ENCODE measurements around the gene EMC1. TPM values are rescaled to one million over a fixed set of nuclear protein-coding genes. Genes with fewer than 3 reads are reported as not detected.
A peak's percentile ranks its signal among the peaks of the same experiment; 100 is the strongest.
"Not testable (repeated sequence)": the region's sequence is repeated elsewhere in the genome, so short reads cannot be mapped to it uniquely, and the experiment has no call there.

The EMC1 gene
- polyA plus RNA-seq, 1 donor (not counting 4 experiments of a cell fraction or from before 2014, with no cell fraction given) = 28.6 TPM

- dilution Hi-C loops (cut with MboI; ENCODE audit: extremely low pct_ligation_motif_present, low sequenced_read_pairs) = no loop called here
- no peak overlapping the region for H3K4me2 ChIP-seq (ENCODE audit: control insufficient read depth, extremely low read depth, insufficient read depth, low read depth, low read length)
- no peaks in the 10 kb centered on the region for H4K20me1 ChIP-seq (ENCODE audit: control insufficient read depth, extremely low read depth, insufficient read depth, low read length)
Observed at GRCh38 chr1:19294638-19295037, 43.3 kb upstream of the EMC1 start.

GRCh38 chr1:19289244-19289643 lies 37.9 kb upstream of the EMC1 start:
- Histone ChIP-seq H3K9me3 (ENCODE audit: control insufficient read depth, low read depth, low read length) (no peaks in the 10 kb centered on the region), H2AFZ (ENCODE audit: control insufficient read depth, low read length) (peak overlapping the region; percentile 85), H3K4me1 (ENCODE audit: control insufficient read depth, extremely low read depth, insufficient read depth, low read length) (peaks cover 4% of the 10 kb centered on the region), H3K27ac (ENCODE audit: control insufficient read depth, insufficient read depth, low read length) (no peak overlapping the region), H3K4me3 (ENCODE audit: control insufficient read depth in 2 of 3, extremely low read depth in 1 of 3, insufficient read depth in 2 of 3, low read depth in 1 of 3, low read length in 3 of 3) (peak overlapping the region; percentile 37 to 66 (median 55)), H3K4me2 (ENCODE audit: control insufficient read depth, extremely low read depth, insufficient read depth, low read depth, low read length) (peak overlapping the region; percentile 93), H4K20me1 (ENCODE audit: control insufficient read depth, extremely low read depth, insufficient read depth, low read length) (no peaks in the 10 kb centered on the region), H3K36me3 (ENCODE audit: control insufficient read depth in 2 of 2, extremely low read depth in 1 of 2, insufficient read depth in 2 of 2, low read length in 2 of 2) (no peaks in the 10 kb centered on the region), H3K27me3 (ENCODE audit: control insufficient read depth, extremely low read depth, insufficient read depth, low read length) (no peaks in the 10 kb centered on the region), H3K9me1 (ENCODE audit: control insufficient read depth, extremely low read depth, insufficient read depth, low read length) (no peaks in the 10 kb centered on the region), H3K9ac (ENCODE audit: control insufficient read depth, extremely low read depth, insufficient read depth, low read length) (no peak overlapping the region), H3K79me2 (ENCODE audit: control insufficient read depth, insufficient read depth, low read length) (no peaks in the 10 kb centered on the region)
- no peak for FAIRE-seq
- no peak for TF ChIP-seq EZH2 (IDR thresholded peaks at IDR 0.05; ENCODE audit: low read length)
- TF ChIP-seq CTCF (optimal IDR thresholded peaks at IDR 0.05 in 1 of 3, IDR thresholded peaks at IDR 0.05 in 1 of 3, conservative IDR thresholded peaks at IDR 0.05 in 1 of 3; ENCODE audit: extremely low read depth in 1 of 3, insufficient read depth in 2 of 3, low read length in 3 of 3) = no peak
- DNase-seq (ENCODE audit: low read depth, low spot score) = no peak
- dilution Hi-C loops (cut with MboI; ENCODE audit: extremely low pct_ligation_motif_present, low sequenced_read_pairs) = no loop called here

More at GRCh38 chr1:19294638-19295037, 43.3 kb upstream of the EMC1 start:
- H3K9me3 ChIP-seq (ENCODE audit: control insufficient read depth, low read depth, low read length) = peaks cover 3% of the 10 kb centered on the region
- no peak overlapping the region for H2AFZ ChIP-seq (ENCODE audit: control insufficient read depth, low read length)
- no peak overlapping the region for H3K27ac ChIP-seq (ENCODE audit: control insufficient read depth, insufficient read depth, low read length)
- no peaks in the 10 kb centered on the region for H3K9me1 ChIP-seq (ENCODE audit: control insufficient read depth, extremely low read depth, insufficient read depth, low read length)
- no peaks in the 10 kb centered on the region for H3K36me3 ChIP-seq (ENCODE audit: control insufficient read depth in 2 of 2, extremely low read depth in 1 of 2, insufficient read depth in 2 of 2, low read length in 2 of 2)
- no peaks in the 10 kb centered on the region for H3K27me3 ChIP-seq (ENCODE audit: control insufficient read depth, extremely low read depth, insufficient read depth, low read length)
- FAIRE-seq = no peak
- H3K4me3 ChIP-seq (ENCODE audit: control insufficient read depth in 2 of 3, extremely low read depth in 1 of 3, insufficient read depth in 2 of 3, low read depth in 1 of 3, low read length in 3 of 3) = no peak overlapping the region
- no peaks in the 10 kb centered on the region for H3K4me1 ChIP-seq (ENCODE audit: control insufficient read depth, extremely low read depth, insufficient read depth, low read length)
- TF ChIP-seq EZH2 (IDR thresholded peaks at IDR 0.05; ENCODE audit: low read length) (no peak), CTCF (optimal IDR thresholded peaks at IDR 0.05 in 1 of 3, IDR thresholded peaks at IDR 0.05 in 1 of 3, conservative IDR thresholded peaks at IDR 0.05 in 1 of 3; ENCODE audit: extremely low read depth in 1 of 3, insufficient read depth in 2 of 3, low read length in 3 of 3) (no peak)
- H3K9ac ChIP-seq (ENCODE audit: control insufficient read depth, extremely low read depth, insufficient read depth, low read length) = no peak overlapping the region
- no peaks in the 10 kb centered on the region for H3K79me2 ChIP-seq (ENCODE audit: control insufficient read depth, insufficient read depth, low read length)
- no peak for DNase-seq (ENCODE audit: low read depth, low spot score)

DNA sequence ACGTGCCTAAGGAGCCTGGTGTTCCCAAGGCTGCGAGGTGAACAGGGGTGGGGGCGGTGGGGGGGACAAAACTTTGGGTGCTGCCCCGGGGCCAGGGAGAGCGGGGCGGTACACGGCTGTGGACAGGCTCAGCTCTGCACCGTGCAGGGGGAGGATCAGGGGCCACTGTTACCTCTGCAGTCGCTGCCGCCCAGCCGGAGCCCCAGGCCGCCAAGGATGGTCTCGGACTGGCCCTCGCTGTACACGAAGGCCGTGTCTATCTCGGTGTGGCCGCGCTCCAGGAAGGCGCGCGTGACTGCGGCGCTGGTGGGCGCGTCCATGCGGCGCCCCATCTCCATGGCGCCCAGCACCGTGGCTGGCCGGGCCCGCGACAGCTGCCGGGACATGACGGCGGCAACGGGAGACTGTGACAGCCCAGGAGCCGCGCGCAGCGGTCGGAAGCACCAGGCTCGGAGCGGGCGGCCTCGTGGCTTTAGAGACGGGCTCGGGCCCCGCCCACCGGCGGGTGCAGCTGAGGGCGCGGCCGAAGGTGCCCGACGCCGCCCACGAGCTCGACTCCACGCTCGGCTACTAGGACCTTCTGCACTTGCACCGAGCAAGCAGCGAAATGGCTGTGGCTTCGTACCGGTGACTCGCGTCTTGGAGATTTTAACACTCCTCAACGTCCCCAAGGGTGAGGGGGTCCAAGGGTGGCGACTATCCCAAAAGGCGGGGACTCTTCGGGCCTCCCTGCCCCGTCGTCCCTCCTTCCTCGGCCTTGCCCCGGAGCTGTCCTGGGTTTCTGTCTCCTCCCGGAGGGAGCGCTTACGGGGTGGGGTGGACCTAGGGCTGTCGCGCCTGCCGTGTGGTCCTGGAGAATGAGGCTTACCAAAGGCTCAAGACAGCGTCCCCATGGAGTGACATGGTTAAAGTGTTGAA lies 37.3 kb upstream of the EMC1 start, which contains the start of gene AKR7A3:
Gene AKR7A3 (minus strand): TSS at position 447 of the 918 bp plus-strand sequence. CDS start 61 bp downstream, at position 386.
- H4K20me1 ChIP-seq (ENCODE audit: control insufficient read depth, extremely low read depth, insufficient read depth, low read length); H3K36me3 ChIP-seq (ENCODE audit: control insufficient read depth in 2 of 2, extremely low read depth in 1 of 2, insufficient read depth in 2 of 2, low read length in 2 of 2); H3K27ac ChIP-seq (ENCODE audit: control insufficient read depth, insufficient read depth, low read length); H3K4me1 ChIP-seq (ENCODE audit: control insufficient read depth, extremely low read depth, insufficient read depth, low read length); H3K9me1 ChIP-seq (ENCODE audit: control insufficient read depth, extremely low read depth, insufficient read depth, low read length); FAIRE-seq; H3K27me3 ChIP-seq (ENCODE audit: control insufficient read depth, extremely low read depth, insufficient read depth, low read length); H3K9me3 ChIP-seq (ENCODE audit: control insufficient read depth, low read depth, low read length); H3K79me2 ChIP-seq (ENCODE audit: control insufficient read depth, insufficient read depth, low read length); dilution Hi-C loops (cut with MboI; ENCODE audit: extremely low pct_ligation_motif_present, low sequenced_read_pairs); DNase-seq (ENCODE audit: low read depth, low spot score): not testable (repeated sequence)
- Histone ChIP-seq H3K4me2 (ENCODE audit: control insufficient read depth, extremely low read depth, insufficient read depth, low read depth, low read length) (peak within 1 kb of the TSS; percentile 93), H3K4me3 (ENCODE audit: control insufficient read depth in 2 of 3, extremely low read depth in 1 of 3, insufficient read depth in 2 of 3, low read depth in 1 of 3, low read length in 3 of 3) (peak within 1 kb of the TSS; percentile 37 to 66 (median 55)), H2AFZ (ENCODE audit: control insufficient read depth, low read length) (peak within 1 kb of the TSS; percentile 85), H3K9ac (ENCODE audit: control insufficient read depth, extremely low read depth, insufficient read depth, low read length) (peak within 1 kb of the TSS; percentile 33)

All from keratinocyte (primary cell).